Measurements from ENCODE around the gene NEIL3. TPM values are rescaled to one million over a fixed set of nuclear protein-coding genes. Genes with fewer than 3 reads are reported as not detected.

Gene NEIL3
- polyA plus RNA-seq, 1 donor (not counting 4 experiments of a cell fraction or from before 2014, with no cell fraction given), result 7.6 TPM

GRCh38 chr4:177391287-177391686 lies 81.6 kb downstream of the NEIL3 start:
- H3K4me2 ChIP-seq (ENCODE audit: control insufficient read depth, extremely low read depth, insufficient read depth, low read depth, low read length), result no peak overlapping the region
- H3K36me3 ChIP-seq (ENCODE audit: control insufficient read depth in 2 of 2, extremely low read depth in 1 of 2, insufficient read depth in 2 of 2, low read length in 2 of 2), result no peaks in the 10 kb centered on the region
- dilution Hi-C loops (cut with MboI; ENCODE audit: extremely low pct_ligation_motif_present, low sequenced_read_pairs), result no loop called here
- H3K4me1 ChIP-seq (ENCODE audit: control insufficient read depth, extremely low read depth, insufficient read depth, low read length), result no peaks in the 10 kb centered on the region
- DNase-seq (ENCODE audit: low read depth, low spot score), result no peak
- H3K9me3 ChIP-seq (ENCODE audit: control insufficient read depth, low read depth, low read length), result no peaks in the 10 kb centered on the region
- H4K20me1 ChIP-seq (ENCODE audit: control insufficient read depth, extremely low read depth, insufficient read depth, low read length), result no peaks in the 10 kb centered on the region
- no peak for FAIRE-seq
- no peaks in the 10 kb centered on the region for H3K9me1 ChIP-seq (ENCODE audit: control insufficient read depth, extremely low read depth, insufficient read depth, low read length)
- no peak overlapping the region for H3K9ac ChIP-seq (ENCODE audit: control insufficient read depth, extremely low read depth, insufficient read depth, low read length)
- H2AFZ ChIP-seq (ENCODE audit: control insufficient read depth, low read length), result no peak overlapping the region
- TF ChIP-seq EZH2 (IDR thresholded peaks at IDR 0.05; ENCODE audit: low read length) (no peak), CTCF (optimal IDR thresholded peaks at IDR 0.05 in 1 of 3, IDR thresholded peaks at IDR 0.05 in 1 of 3, conservative IDR thresholded peaks at IDR 0.05 in 1 of 3; ENCODE audit: extremely low read depth in 1 of 3, insufficient read depth in 2 of 3, low read length in 3 of 3) (no peak)
- H3K79me2 ChIP-seq (ENCODE audit: control insufficient read depth, insufficient read depth, low read length), result no peaks in the 10 kb centered on the region
- H3K4me3 ChIP-seq (ENCODE audit: control insufficient read depth in 2 of 3, extremely low read depth in 1 of 3, insufficient read depth in 2 of 3, low read depth in 1 of 3, low read length in 3 of 3), result no peak overlapping the region
- H3K27me3 ChIP-seq (ENCODE audit: control insufficient read depth, extremely low read depth, insufficient read depth, low read length), result peaks cover 3% of the 10 kb centered on the region
- H3K27ac ChIP-seq (ENCODE audit: control insufficient read depth, insufficient read depth, low read length), result no peak overlapping the region

- Histone ChIP-seq H4K20me1 (ENCODE audit: control insufficient read depth, extremely low read depth, insufficient read depth, low read length) (no peaks in the 10 kb centered on the region), H2AFZ (ENCODE audit: control insufficient read depth, low read length) (no peak overlapping the region), H3K36me3 (ENCODE audit: control insufficient read depth in 2 of 2, extremely low read depth in 1 of 2, insufficient read depth in 2 of 2, low read length in 2 of 2) (no peaks in the 10 kb centered on the region), H3K4me1 (ENCODE audit: control insufficient read depth, extremely low read depth, insufficient read depth, low read length) (no peaks in the 10 kb centered on the region), H3K27ac (ENCODE audit: control insufficient read depth, insufficient read depth, low read length) (no peak overlapping the region), H3K79me2 (ENCODE audit: control insufficient read depth, insufficient read depth, low read length) (no peaks in the 10 kb centered on the region), H3K9me1 (ENCODE audit: control insufficient read depth, extremely low read depth, insufficient read depth, low read length) (no peaks in the 10 kb centered on the region), H3K27me3 (ENCODE audit: control insufficient read depth, extremely low read depth, insufficient read depth, low read length) (peaks cover 3% of the 10 kb centered on the region), H3K9ac (ENCODE audit: control insufficient read depth, extremely low read depth, insufficient read depth, low read length) (no peak overlapping the region), H3K4me3 (ENCODE audit: control insufficient read depth in 2 of 3, extremely low read depth in 1 of 3, insufficient read depth in 2 of 3, low read depth in 1 of 3, low read length in 3 of 3) (no peak overlapping the region), H3K4me2 (ENCODE audit: control insufficient read depth, extremely low read depth, insufficient read depth, low read depth, low read length) (no peak overlapping the region), H3K9me3 (ENCODE audit: control insufficient read depth, low read depth, low read length) (no peaks in the 10 kb centered on the region)
- DNase-seq (ENCODE audit: low read depth, low spot score) (no peak), FAIRE-seq (no peak)
- TF ChIP-seq EZH2 (IDR thresholded peaks at IDR 0.05; ENCODE audit: low read length) (no peak), CTCF (optimal IDR thresholded peaks at IDR 0.05 in 1 of 3, IDR thresholded peaks at IDR 0.05 in 1 of 3, conservative IDR thresholded peaks at IDR 0.05 in 1 of 3; ENCODE audit: extremely low read depth in 1 of 3, insufficient read depth in 2 of 3, low read length in 3 of 3) (no peak)
- dilution Hi-C loops (cut with MboI; ENCODE audit: extremely low pct_ligation_motif_present, low sequenced_read_pairs), result no loop called here
Measured at GRCh38 chr4:177391953-177392352, 82.3 kb downstream of the NEIL3 start.

Data from keratinocyte (primary cell).